Skeletal muscle satellite cell (primary cell): ENCODE measurements around the gene RPL18A.

ENCODE experiments used
- H3K27me3 ChIP-seq: 2 replicates; pipeline ENCODE4 v1.7.0; 2013; ENCODE audit warnings: low read length; ENCODE audit not compliant: control insufficient read depth, insufficient read depth
- H3K36me3 ChIP-seq: 2 replicates; pipeline ENCODE4 v1.7.0; 2013; ENCODE audit warnings: mild to moderate bottlenecking, control low read depth, low read length; ENCODE audit not compliant: insufficient read depth
- H3K4me1 ChIP-seq: 2 replicates; pipeline ENCODE4 v1.7.0; 2013; ENCODE audit warnings: low read length; ENCODE audit not compliant: control insufficient read depth, insufficient read depth
- H3K4me2 ChIP-seq: 2 replicates; pipeline ENCODE4 v1.7.0; 2013; ENCODE audit warnings: mild to moderate bottlenecking, low read length
- H3K4me3 ChIP-seq: 2 replicates; pipeline ENCODE4 v1.7.0; 2013; ENCODE audit warnings: low read length
- H3K9ac ChIP-seq: 2 replicates; pipeline ENCODE4 v1.7.0; 2013; ENCODE audit warnings: mild to moderate bottlenecking, low read depth, low read length, moderate library complexity
- H3K9me3 ChIP-seq: replicated peaks from 2 replicates; pipeline ENCODE4 v1.7.0; 2013; ENCODE audit warnings: mild to moderate bottlenecking, control low read depth, low read length

RPL18A gene

GRCh38 chr19:17843292-17843827 is 16.4 kb upstream of the RPL18A start:
- H3K4me1 ChIP-seq = peaks cover 13% of the 10 kb centered on the region
- H3K27me3 ChIP-seq = peaks cover 45% of the 10 kb centered on the region
- no peaks in the 10 kb centered on the region for H3K9me3 ChIP-seq
- H3K4me3 ChIP-seq = no peak overlapping the region
- H3K9ac ChIP-seq = no peak overlapping the region
- H3K36me3 ChIP-seq = no peaks in the 10 kb centered on the region
- no peak overlapping the region for H3K4me2 ChIP-seq

DNA sequence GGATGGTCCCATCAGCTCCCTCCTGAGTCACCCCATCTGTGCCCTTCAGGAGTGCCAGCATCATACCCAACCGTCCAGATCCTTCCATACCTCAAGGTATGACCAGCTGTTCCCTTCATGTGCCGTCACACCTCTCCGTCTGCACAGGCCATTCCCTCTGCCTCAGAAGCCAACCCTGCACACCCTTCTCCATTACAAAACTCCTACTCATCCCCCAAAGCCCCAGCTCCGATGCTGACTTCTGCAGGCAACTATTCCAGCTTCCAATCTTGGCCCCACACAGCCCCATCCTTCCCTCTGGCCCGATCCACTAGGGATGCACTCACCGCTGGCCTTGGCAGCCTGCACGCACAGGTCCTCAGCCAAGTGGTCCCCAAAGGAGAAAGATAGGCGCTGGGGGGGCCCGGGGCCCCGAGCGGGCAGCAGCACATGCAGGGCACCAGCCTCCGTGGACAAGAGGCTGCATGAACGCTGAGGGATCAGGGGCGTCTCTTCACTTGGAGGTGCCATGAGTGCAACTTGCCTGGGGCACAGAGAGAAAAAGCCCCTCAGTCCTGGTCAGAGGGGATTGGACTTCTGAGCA is 15.7 kb upstream of the RPL18A start:
- Histone ChIP-seq H3K36me3 (no peaks in the 10 kb centered on the region), H3K9me3 (no peaks in the 10 kb centered on the region), H3K27me3 (peaks cover 43% of the 10 kb centered on the region), H3K9ac (no peak overlapping the region), H3K4me3 (no peak overlapping the region), H3K4me1 (peaks cover 13% of the 10 kb centered on the region), H3K4me2 (no peak overlapping the region)

DNA sequence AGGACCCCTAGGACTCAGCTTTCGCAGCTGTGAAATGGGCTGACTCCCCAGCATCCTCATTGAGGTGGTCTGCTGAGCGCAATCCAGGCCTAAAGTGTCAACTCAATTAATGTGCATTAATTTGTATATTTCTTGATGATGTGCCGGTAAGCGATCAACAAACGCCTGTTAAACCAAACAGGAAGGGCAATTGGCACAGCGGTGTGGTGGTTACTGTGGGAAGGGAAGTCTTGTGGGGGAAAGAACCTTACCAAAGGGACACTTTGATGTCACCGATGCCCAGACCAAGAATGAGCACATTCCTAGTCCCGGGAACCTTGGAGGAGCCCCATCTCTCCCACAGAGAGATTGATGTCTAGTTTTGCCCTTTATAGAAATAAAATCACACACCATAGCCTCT is 13.6 kb upstream of the RPL18A start:
- H3K4me3 ChIP-seq = no peak overlapping the region
- no peak overlapping the region for H3K9ac ChIP-seq
- peaks cover 20% of the 10 kb centered on the region for H3K4me1 ChIP-seq
- H3K9me3 ChIP-seq = no peaks in the 10 kb centered on the region
- H3K36me3 ChIP-seq = no peaks in the 10 kb centered on the region
- peaks cover 26% of the 10 kb centered on the region for H3K27me3 ChIP-seq
- no peak overlapping the region for H3K4me2 ChIP-seq

DNA sequence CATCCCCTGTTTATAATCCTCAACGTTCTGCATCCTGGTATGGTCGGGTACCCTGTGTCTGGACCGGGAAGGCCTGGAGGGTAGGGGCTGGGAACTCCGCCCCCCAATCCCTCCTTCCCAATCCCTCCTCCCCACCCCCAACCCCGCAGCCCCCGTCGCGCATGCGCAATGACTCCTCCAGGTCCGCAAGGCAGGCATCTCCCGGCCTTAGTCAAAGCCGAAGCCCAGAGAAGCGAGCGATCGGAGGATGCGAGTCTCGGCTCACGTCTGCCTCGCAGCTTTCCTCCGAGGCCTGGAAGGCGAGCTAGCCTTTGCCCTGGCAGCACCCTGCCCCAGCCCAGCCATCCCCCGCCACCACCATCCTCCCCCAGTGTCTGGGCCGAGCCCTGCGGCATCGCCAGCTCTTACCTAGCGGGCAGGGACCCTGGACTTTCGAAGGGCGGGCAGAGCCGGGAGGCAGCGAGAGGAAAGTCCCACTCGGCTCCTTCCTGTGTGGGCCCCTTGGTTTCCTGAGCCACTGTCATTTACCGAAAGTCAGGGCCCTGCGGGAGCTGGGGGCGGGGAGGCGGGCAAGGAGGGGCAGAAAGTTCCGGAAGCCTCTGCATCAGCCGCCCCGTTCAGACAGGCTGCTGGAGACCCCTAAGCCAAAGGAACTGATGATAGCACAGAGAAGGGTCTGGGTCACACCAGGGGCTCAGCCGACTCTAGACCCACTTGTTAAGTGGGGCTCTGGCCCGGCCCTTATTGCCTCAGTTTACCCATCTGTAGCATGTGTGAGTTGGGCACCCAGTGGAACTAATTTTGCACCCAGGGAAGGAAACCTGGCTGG is 12.0 kb upstream of the RPL18A start, which contains the start of gene JAK3:
Gene JAK3, minus strand, starts transcription at position 445 of the 829 bp plus-strand sequence. CDS start 3,565 bp downstream, outside the sequence.
- Histone ChIP-seq H3K4me2 (peak within 1 kb of the TSS; percentile 63), H3K36me3 (no peaks in the 10 kb centered on the region), H3K27me3 (peaks cover 20% of the 10 kb centered on the region), H3K9ac (peak within 1 kb of the TSS; percentile 61), H3K4me1 (peaks cover 9% of the 10 kb centered on the region), H3K4me3 (peak within 1 kb of the TSS; percentile 22), H3K9me3 (no peaks in the 10 kb centered on the region)

- no peak overlapping the region for H3K4me3 ChIP-seq
- no peaks in the 10 kb centered on the region for H3K9me3 ChIP-seq
- peaks cover 8% of the 10 kb centered on the region for H3K4me1 ChIP-seq
- no peaks in the 10 kb centered on the region for H3K36me3 ChIP-seq
- no peak overlapping the region for H3K9ac ChIP-seq
- H3K27me3 ChIP-seq = peaks cover 11% of the 10 kb centered on the region
- H3K4me2 ChIP-seq = no peak overlapping the region
Measured at GRCh38 chr19:17848595-17849292, 11.0 kb upstream of the RPL18A start.

DNA sequence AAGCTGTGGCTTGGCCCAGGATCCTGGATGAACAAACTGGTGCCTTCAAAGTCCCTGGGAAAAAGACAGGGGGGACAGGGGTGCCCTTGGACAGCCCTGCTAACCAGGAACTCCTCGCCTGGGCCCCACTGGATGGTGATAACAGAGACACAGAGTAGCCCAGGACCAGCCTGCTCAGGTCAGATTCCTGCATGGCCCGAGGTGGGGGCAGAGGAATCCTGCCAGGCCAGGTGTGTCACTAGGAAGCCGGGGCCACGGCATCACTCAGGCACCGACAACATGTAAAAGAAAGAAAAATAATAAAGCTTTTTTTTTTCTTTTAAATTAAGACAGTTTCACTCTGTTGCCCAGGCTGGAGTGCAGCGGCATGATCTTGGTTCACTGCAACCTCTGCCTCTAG is 5.6 kb upstream of the RPL18A start:
- Histone ChIP-seq H3K4me1 (peaks cover 10% of the 10 kb centered on the region), H3K9me3 (no peaks in the 10 kb centered on the region), H3K9ac (no peak overlapping the region), H3K36me3 (no peaks in the 10 kb centered on the region), H3K4me3 (no peak overlapping the region), H3K4me2 (no peak overlapping the region), H3K27me3 (no peaks in the 10 kb centered on the region)

DNA sequence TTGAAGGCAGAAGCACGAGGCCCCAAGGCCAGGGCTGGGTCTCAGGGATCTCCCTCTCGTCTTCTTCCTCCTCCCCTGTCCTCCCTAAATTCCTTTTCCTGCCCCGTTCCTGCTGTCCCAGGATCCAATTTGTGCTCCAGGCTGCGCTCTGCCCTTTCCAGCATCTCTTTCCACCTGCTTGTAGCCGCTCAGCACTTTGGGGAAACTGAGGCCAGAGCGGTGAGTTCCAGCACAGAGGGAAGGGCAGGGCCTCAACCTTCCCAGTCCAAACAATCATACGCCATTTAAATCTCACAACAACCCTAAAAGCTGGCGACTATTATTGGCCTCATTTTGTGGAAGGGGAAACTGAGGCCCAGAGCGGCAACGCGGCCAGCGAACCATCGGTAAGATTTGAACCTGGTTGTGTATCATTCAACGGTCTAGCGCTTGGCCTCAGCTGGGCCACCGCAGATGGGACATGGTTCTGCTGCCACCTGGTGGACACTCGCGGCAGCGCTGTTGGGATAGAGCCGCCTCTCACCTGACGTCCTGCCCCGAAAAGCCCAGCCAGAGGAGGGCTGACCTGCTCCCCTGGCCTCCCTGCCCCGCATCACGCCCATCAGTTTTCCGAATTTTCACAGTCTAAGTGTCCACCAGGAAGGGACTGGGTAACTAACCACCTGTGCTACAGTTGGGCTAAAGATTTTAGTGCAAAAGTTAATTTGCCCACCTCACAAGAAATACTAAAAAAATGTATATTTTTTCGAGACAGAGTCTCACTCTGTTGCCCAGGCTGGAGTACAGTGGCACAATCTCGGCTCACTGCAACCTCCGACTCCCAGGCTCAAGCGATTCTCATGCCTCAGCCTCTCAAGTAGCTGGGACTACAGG is 4.2 kb upstream of the RPL18A start:
- H3K4me2 ChIP-seq = no peak overlapping the region
- H3K27me3 ChIP-seq = no peaks in the 10 kb centered on the region
- H3K36me3 ChIP-seq = peaks cover 5% of the 10 kb centered on the region
- H3K4me3 ChIP-seq = no peak overlapping the region
- no peak overlapping the region for H3K9ac ChIP-seq
- no peaks in the 10 kb centered on the region for H3K9me3 ChIP-seq
- peaks cover 8% of the 10 kb centered on the region for H3K4me1 ChIP-seq

DNA sequence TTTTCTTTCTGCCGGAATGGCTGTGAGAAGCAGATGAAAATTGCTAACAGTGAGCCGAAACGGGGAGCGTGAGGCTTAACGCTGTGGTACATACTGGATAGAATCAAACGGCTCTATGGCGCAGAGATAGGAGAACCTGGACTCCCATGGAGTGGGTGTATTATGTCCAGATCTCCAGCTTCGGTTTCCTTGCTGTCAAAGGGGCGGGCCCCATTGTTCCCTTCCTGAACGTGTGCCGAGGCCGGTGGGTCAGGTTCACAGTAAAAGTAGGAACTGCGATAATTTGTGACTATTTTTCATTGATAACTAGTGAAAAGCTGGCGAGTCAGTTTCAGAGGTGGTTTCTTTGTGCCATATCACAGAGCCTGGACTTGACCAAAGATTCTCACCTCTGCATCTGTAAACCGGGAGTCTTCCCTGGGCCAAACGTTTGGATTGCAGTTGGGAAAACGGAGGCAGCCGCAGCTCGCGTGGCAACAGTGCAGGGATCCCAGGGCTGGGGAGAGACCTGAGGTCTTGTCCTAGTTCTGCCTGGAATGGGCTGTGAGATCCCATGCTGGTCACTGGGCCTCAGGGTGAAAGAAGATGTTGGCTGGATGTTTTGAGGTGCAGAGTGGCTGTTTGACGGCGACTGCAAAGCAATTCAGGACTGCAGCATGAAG is 752 bp downstream of the RPL18A start:
- H3K36me3 ChIP-seq = peaks cover 54% of the 10 kb centered on the region
- no peaks in the 10 kb centered on the region for H3K27me3 ChIP-seq
- peak overlapping the region; percentile 94 for H3K4me2 ChIP-seq

DNA sequence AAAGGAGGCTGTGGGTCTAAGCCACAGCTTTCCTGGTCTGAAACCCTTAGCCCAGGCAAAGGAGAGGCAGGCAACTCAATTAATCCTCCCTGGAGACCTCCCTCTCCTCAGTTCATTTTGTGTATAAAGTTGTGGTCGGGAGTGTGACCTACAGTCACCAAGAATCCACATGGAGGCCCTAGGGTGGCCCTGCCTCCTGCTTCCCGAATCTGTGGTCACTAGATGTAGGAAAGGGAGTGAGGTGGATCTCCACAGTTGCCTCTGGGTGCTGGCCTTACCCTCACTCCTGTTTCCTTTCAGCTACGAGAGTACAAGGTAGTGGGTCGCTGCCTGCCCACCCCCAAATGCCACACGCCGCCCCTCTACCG is 1.3 kb downstream of the RPL18A start:
- Histone ChIP-seq H3K4me2 (peak overlapping the region; percentile 94), H3K9ac (peak overlapping the region; percentile 97), H3K4me1 (peaks cover 17% of the 10 kb centered on the region), H3K9me3 (no peaks in the 10 kb centered on the region), H3K27me3 (no peaks in the 10 kb centered on the region), H3K36me3 (peaks cover 58% of the 10 kb centered on the region), H3K4me3 (peak overlapping the region; percentile 91)

More for the DNA sequence above, 752 bp downstream of the RPL18A start:
- Histone ChIP-seq H3K9ac (peak overlapping the region; percentile 97), H3K4me1 (peaks cover 17% of the 10 kb centered on the region), H3K9me3 (no peaks in the 10 kb centered on the region), H3K4me3 (peak overlapping the region; percentile 91)

DNA sequence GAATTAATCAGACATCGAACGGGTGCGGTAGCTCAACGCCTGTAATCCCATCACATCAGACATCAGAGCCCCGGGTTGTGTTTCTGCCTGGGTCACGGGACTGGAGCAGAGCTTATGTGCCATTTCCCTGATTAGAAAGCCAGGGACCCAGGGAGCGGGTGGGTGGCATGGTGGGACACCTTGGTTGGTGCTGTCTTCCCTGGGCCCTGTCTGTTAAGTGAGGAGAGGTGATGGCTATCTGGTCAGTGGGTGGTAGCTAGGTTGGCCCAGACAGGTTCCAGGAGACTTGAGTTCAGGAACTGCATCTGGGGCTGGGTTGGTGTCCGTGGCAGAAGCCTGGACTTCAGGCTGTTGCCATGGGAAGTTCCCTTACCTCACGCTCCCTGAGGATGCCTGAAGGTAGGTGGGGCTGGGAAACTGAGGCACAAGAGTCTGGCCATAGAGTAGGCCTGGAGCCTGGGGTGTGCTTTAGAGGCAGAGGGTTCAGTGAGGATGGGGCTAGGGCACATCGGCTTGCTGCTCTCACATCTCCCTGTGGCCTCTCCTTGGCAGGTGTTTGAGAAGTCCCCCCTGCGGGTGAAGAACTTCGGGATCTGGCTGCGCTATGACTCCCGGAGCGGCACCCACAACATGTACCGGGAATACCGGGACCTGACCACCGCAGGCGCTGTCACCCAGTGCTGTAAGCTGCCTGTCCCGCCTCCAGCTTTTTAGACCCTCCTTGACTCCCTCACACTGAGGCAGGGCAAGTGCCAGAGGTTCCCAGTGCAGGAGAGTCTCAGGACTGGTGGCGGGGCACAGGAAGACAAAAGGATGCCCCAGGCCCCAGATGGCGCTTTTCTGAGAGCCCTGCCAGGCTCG is 2.1 kb downstream of the RPL18A start:
- H3K9ac ChIP-seq = peak overlapping the region; percentile 97
- H3K36me3 ChIP-seq = peaks cover 58% of the 10 kb centered on the region
- H3K4me1 ChIP-seq = peaks cover 17% of the 10 kb centered on the region
- H3K9me3 ChIP-seq = no peaks in the 10 kb centered on the region
- no peaks in the 10 kb centered on the region for H3K27me3 ChIP-seq
- peak overlapping the region; percentile 91 for H3K4me3 ChIP-seq
- H3K4me2 ChIP-seq = peak overlapping the region; percentile 94
